ENCODE data around the gene CCDC121. TPM values are rescaled to one million over a fixed set of nuclear protein-coding genes. Genes with fewer than 3 reads are reported as not detected.

CCDC121 gene
- total RNA-seq, 3 donors from 2014 or later (not counting 1 experiment from before 2014, with no cell fraction given), result 0.25 to 0.58 (median 0.42) TPM

GRCh38 chr2:27647737-27648136 lies 18.9 kb upstream of the CCDC121 start:
- Mint-ChIP-seq H3K9me3 (no peaks in the 10 kb centered on the region), H3K4me1 (no peaks in the 10 kb centered on the region), H3K4me3 (no peak overlapping the region), H3K27me3 (ENCODE audit: low read depth in 2 of 2) (no peaks in the 10 kb centered on the region), H3K36me3 (peaks cover 21% of the 10 kb centered on the region), H3K27ac (peak overlapping the region; percentile 8 to 32)
- Histone ChIP-seq H3K4me3 (ENCODE audit: low read length) (no peak overlapping the region), H3K9me3 (ENCODE audit: control insufficient read depth, insufficient read depth, low read length) (no peaks in the 10 kb centered on the region), H3K4me1 (ENCODE audit: control insufficient read depth, insufficient read depth, low read length) (no peaks in the 10 kb centered on the region), H3K27me3 (ENCODE audit: control insufficient read depth, insufficient read depth, low read length) (no peaks in the 10 kb centered on the region), H3K36me3 (ENCODE audit: control insufficient read depth, insufficient read depth, low read length) (peaks cover 61% of the 10 kb centered on the region), H3K27ac (ENCODE audit: low read length) (no peak overlapping the region)
- ATAC-seq, result no peak
- DNase-seq, result no peak
- 90% methylated on average over 4 of the region's 4 CpGs for WGBS (ENCODE audit: insufficient coverage)
- intact Hi-C loops (cut with micrococcal nuclease), result no loop called here
- TF ChIP-seq, protein P1, sequence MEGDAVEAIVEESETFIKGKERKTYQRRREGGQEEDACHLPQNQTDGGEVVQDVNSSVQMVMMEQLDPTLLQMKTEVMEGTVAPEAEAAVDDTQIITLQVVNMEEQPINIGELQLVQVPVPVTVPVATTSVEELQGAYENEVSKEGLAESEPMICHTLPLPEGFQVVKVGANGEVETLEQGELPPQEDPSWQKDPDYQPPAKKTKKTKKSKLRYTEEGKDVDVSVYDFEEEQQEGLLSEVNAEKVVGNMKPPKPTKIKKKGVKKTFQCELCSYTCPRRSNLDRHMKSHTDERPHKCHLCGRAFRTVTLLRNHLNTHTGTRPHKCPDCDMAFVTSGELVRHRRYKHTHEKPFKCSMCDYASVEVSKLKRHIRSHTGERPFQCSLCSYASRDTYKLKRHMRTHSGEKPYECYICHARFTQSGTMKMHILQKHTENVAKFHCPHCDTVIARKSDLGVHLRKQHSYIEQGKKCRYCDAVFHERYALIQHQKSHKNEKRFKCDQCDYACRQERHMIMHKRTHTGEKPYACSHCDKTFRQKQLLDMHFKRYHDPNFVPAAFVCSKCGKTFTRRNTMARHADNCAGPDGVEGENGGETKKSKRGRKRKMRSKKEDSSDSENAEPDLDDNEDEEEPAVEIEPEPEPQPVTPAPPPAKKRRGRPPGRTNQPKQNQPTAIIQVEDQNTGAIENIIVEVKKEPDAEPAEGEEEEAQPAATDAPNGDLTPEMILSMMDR (IDR thresholded peaks at IDR 0.05), result no peak

DNA sequence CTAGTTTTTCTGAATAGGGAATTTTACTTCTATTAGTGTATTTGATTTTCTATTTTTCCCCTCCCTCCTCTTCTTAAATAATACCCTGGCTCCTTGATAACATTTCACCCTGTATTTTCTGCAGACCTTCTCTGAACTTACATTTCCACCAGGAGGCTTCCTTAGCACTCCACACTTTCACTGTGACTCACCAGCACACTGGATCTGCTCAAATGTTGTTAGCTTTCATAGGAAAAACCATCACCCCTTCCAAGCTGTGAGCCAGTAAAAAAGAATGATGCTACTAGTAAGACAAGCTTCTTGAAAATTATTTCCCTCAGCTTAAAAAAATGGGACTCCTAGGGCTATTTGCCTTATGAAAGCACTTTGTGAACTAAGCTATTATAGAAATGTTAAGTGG lies 18.5 kb upstream of the CCDC121 start:
- intact Hi-C loops (cut with micrococcal nuclease), result no loop called here
- H3K4me3 Mint-ChIP-seq, result no peak overlapping the region
- H3K27me3 Mint-ChIP-seq (ENCODE audit: low read depth in 2 of 2), result no peaks in the 10 kb centered on the region
- no peak for DNase-seq
- Histone ChIP-seq H3K27me3 (ENCODE audit: control insufficient read depth, insufficient read depth, low read length) (no peaks in the 10 kb centered on the region), H3K36me3 (ENCODE audit: control insufficient read depth, insufficient read depth, low read length) (peaks cover 60% of the 10 kb centered on the region), H3K9me3 (ENCODE audit: control insufficient read depth, insufficient read depth, low read length) (no peaks in the 10 kb centered on the region), H3K4me1 (ENCODE audit: control insufficient read depth, insufficient read depth, low read length) (no peaks in the 10 kb centered on the region), H3K27ac (ENCODE audit: low read length) (no peak overlapping the region), H3K4me3 (ENCODE audit: low read length) (no peak overlapping the region)
- no peaks in the 10 kb centered on the region for H3K9me3 Mint-ChIP-seq
- peak overlapping the region; percentile 8 to 32 for H3K27ac Mint-ChIP-seq
- peaks cover 21% of the 10 kb centered on the region for H3K36me3 Mint-ChIP-seq
- H3K4me1 Mint-ChIP-seq, result no peaks in the 10 kb centered on the region
- TF ChIP-seq, protein P1 (IDR thresholded peaks at IDR 0.05), result no peak
- ATAC-seq, result no peak

- peaks cover 62% of the 10 kb centered on the region for H3K36me3 ChIP-seq (ENCODE audit: control insufficient read depth, insufficient read depth, low read length)
- no peaks in the 10 kb centered on the region for H3K9me3 ChIP-seq (ENCODE audit: control insufficient read depth, insufficient read depth, low read length)
- no peak for DNase-seq
- Mint-ChIP-seq H3K27ac (no peak overlapping the region), H3K9me3 (no peaks in the 10 kb centered on the region), H3K36me3 (peaks cover 27% of the 10 kb centered on the region), H3K4me3 (no peak overlapping the region), H3K4me1 (no peaks in the 10 kb centered on the region), H3K27me3 (ENCODE audit: low read depth in 2 of 2) (no peaks in the 10 kb centered on the region)
- intact Hi-C loops (cut with micrococcal nuclease), result no loop called here
- no peaks in the 10 kb centered on the region for H3K27me3 ChIP-seq (ENCODE audit: control insufficient read depth, insufficient read depth, low read length)
- no peak for ATAC-seq
- TF ChIP-seq, protein P1 (IDR thresholded peaks at IDR 0.05), result no peak
- H3K4me1 ChIP-seq (ENCODE audit: control insufficient read depth, insufficient read depth, low read length), result no peaks in the 10 kb centered on the region
- no peak overlapping the region for H3K4me3 ChIP-seq (ENCODE audit: low read length)
- no peak overlapping the region for H3K27ac ChIP-seq (ENCODE audit: low read length)
Measured at GRCh38 chr2:27645197-27645596, 16.4 kb upstream of the CCDC121 start.

DNA sequence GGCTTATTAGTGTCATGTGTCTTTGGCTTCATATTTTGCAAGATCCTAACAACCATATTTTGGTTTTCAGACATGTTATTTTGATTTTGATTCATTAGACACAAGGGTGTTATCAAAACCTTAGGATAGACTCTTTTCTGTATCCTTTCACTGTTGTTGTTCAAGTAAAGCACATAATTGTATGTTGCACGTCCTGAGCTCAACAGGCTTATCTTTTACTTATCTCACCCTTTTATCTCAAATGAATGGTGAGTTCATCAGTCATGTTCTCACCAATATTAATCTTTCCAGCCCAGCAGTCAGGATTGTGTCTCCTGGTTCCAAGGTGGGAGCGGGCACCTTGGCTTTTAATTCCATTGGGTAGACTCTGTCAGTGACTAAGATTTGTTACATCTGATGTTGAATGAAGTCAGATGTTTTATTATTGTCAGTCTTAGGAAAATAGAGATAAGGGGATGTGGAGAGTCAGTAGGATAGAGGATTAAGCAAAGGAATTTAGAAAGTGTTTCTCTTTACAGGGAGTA lies 12.0 kb upstream of the CCDC121 start:
- Mint-ChIP-seq H3K4me3 (no peak overlapping the region), H3K27me3 (ENCODE audit: low read depth in 2 of 2) (no peaks in the 10 kb centered on the region), H3K27ac (no peak overlapping the region), H3K36me3 (peaks cover 33% of the 10 kb centered on the region), H3K4me1 (peaks cover 10 to 15% of the 10 kb centered on the region in 2 donors), H3K9me3 (no peaks in the 10 kb centered on the region)
- ATAC-seq, result no peak
- no peak for DNase-seq
- Histone ChIP-seq H3K27me3 (ENCODE audit: control insufficient read depth, insufficient read depth, low read length) (no peaks in the 10 kb centered on the region), H3K27ac (ENCODE audit: low read length) (no peak overlapping the region), H3K4me3 (ENCODE audit: low read length) (no peak overlapping the region), H3K36me3 (ENCODE audit: control insufficient read depth, insufficient read depth, low read length) (peaks cover 65% of the 10 kb centered on the region), H3K4me1 (ENCODE audit: control insufficient read depth, insufficient read depth, low read length) (no peaks in the 10 kb centered on the region), H3K9me3 (ENCODE audit: control insufficient read depth, insufficient read depth, low read length) (no peaks in the 10 kb centered on the region)
- intact Hi-C loops (cut with micrococcal nuclease), result no loop called here
- TF ChIP-seq, protein P1 (IDR thresholded peaks at IDR 0.05), result no peak
- WGBS (ENCODE audit: insufficient coverage), result 89% methylated on average over 2 of the region's 2 CpGs

Data from natural killer cell (primary cell).